HuH-7 (cell line): ENCODE results near the gene SLC48A1.
"Not testable (repeated sequence)": the region's sequence is repeated elsewhere in the genome, so short reads cannot be mapped to it uniquely, and the experiment has no call there.

Source experiments
- DNase-seq: peaks from one replicate; pipeline ENCODE4 v3.0.0; 2011; ENCODE audit warnings: low spot score

SLC48A1 gene

GRCh38 chr12:47813511-47814196, 40.6 kb downstream of the SLC48A1 start:
- no peak for DNase-seq

GRCh38 chr12:47814539-47815170, 41.6 kb downstream of the SLC48A1 start:
- no peak for DNase-seq

- DNase-seq, result not testable (repeated sequence)
These were observed 42.4 kb downstream of the SLC48A1 start for GRCh38 chr12:47815447-47815846.

- DNase-seq, result no peak
These were observed 43.6 kb downstream of the SLC48A1 start for GRCh38 chr12:47816403-47817271.

DNA sequence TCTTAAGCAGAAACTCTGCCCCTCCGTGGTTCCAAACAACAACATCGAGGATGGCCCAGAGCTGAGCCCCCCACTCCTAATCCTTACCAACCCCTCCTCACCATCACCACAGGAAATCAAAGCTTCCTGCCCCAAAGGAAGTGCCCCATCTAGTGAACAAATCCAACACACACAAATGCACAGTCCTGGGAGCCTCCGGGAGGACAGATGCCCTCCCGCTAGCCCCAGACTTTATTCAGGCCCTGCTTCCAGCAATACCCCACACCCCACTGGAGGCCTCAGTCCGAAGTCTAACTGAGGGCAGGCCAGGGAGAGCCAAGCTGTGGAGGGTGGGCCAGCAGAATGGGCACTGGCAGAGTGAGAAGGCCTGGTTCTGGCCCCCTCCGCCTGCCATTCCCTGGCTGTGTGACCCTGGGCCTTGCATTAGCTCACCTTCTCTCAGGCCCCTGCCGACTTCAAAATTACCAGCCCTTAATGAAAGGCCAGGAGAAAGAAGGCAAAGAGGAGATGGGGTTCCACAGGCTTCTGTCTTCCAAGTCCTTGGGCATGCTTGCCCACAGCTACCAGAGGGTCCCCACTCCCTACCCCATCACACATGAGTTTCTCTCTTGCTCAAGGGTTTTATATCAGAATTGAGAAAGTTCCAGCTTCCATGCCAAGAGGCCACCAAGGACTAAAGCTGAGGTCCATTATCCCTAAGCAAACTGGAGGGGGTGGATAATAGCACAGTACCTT, 44.4 kb downstream of the SLC48A1 start:
- DNase-seq, result peak; percentile 57

- DNase-seq, result no peak
These were observed 45.0 kb downstream of the SLC48A1 start for GRCh38 chr12:47818007-47818376.

GRCh38 chr12:47818467-47819137, 45.6 kb downstream of the SLC48A1 start:
- DNase-seq, result no peak

DNA sequence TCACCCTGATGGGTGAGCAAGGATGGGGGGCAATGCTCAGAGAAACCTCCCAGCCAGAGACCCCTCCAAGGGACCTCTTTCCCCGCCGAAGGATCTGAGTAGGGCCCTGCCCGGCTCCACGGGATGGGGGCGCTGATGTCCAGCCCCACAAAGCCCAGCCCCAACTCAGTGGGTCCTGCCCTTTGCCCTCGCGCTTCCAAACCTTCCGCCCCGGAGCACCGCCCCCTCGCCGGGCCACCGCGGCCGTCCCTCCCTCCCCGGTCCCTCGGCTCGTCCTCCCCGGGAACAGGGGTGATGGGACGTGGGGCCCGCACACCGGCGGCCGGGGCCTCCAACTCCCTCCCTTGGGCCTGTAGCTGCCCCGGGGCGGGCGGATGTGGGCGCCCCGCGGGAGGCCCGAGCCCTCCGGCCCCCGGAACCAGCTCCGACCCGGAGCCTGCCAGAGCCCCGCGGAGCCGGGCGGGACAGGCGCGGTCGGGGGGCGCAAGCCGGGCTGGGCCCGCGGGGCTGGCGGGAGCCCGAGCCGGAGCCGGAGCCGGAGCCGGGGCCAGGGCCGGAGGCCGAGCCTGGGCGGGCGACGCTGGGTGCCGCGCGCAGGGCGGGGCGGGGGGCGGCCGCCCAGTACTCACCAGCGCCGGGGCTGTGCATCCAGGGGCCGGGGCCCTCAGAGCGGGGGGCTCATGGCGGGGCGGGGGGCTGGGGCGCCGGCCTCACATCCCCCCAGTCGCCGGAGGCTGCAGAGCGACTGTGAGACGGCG, 46.3 kb downstream of the SLC48A1 start:
- DNase-seq, result peak; percentile 79

GRCh38 chr12:47819896-47820630, 47.0 kb downstream of the SLC48A1 start, which contains the start of gene HDAC7:
HDAC7 (minus strand) TSS chr12:47819903; CDS start chr12:47819785, 118 bp downstream.
- DNase-seq, result peak; percentile 96

GRCh38 chr12:47820631-47821345, 47.8 kb downstream of the SLC48A1 start:
- DNase-seq, result peak; percentile 64

DNA sequence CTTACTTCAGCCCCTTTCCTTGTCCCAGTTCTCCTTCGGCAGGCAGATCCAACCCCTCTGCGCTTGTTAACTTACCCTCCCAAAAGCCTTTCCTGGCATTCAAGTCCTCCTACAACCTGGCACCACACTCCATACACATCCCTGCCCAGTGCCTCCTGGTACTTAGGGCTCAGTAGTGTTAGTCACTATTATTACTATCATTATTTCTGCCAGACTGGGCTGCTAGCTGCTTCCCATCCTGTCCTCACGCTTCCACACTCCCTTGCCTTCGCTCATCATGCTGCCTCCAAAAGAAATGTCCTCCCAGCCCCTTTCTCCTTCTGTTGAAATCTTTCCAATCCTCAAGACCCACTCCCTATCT, 48.3 kb downstream of the SLC48A1 start:
- no peak for DNase-seq

DNA sequence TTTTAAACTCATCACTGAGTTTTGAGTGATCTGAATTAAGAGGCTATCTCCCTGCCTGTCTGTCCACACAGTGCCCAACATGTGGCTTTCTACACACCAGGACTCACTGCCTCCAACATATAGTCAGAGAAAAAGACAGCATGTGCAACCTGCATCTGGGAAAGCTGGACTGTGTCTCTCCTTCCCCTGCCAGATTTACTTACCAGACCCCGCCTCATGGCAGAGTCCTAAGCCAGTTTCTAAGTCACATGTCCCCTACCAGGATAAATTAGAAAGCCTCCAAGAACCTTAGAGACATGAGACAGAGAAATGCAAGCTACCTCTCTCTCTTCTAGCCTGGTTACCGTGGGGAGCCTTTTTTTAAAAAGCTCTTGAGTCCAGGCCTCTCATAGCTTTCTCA, 49.4 kb downstream of the SLC48A1 start:
- no peak for DNase-seq

DNA sequence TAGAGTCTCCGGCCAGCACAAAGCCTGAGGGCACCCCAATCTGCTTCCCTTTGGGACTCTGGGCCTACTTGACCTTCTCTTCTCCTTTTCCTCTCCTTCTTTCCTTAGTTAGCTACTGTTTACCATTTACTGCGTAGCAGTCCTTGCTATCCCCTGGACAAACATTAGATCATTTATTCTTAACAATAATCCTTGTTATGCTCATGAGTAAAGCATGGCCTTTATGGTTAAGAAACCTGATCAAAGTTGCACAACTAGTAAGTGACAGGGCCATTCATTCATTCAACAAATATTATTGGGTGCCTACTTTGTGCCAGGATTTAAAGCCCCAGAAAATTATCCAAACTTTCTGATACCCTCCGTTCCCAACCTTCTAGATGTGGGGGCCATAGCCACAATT, 49.8 kb downstream of the SLC48A1 start:
- no peak for DNase-seq

- DNase-seq, result no peak
These were observed 50.5 kb downstream of the SLC48A1 start for GRCh38 chr12:47823422-47824086.

- DNase-seq, result no peak
These were observed 51.2 kb downstream of the SLC48A1 start for GRCh38 chr12:47824198-47824597.

- DNase-seq, result no peak
These were observed 51.6 kb downstream of the SLC48A1 start for GRCh38 chr12:47824635-47825034.

DNA sequence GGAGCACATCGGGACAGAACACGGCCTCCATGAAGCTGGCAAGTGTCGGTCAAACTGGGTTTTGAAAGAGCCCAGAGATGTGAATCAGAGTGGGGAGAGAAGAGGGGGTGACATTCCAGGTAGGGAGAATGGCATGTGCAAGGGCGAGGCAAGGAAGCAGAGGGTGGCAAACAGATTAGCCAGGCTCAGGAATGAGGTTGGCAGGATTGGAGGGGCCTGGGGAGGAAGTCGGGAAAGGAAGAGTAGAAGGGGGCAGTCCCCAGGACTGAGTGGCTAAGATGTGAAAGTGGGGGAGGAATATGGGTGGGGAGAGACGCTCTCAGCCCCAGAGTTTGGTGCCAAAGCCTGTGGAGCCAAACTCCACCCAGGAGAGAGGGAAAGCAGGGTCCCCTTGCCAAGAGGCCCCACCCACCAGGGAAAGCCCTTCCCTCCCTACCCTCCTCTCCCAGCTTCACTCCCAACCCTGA, 52.2 kb downstream of the SLC48A1 start:
- no peak for DNase-seq

- no peak for DNase-seq
These were observed 55.3 kb downstream of the SLC48A1 start for GRCh38 chr12:47828008-47828975.
